HTR-8/SVneo (cell line): ENCODE measurements around the gene CEP131.

Source experiments
- DNase-seq: peaks from one replicate; pipeline ENCODE4 v3.0.0; 2011; ENCODE audit warnings: low spot score, mixed read lengths; ENCODE audit not compliant: insufficient read length
- FAIRE-seq: peaks from 2 replicates; lab custom pipeline; 2011; peaks lifted over from hg19 to GRCh38; lab: Jason Lieb, UNC

Gene CEP131

DNA sequence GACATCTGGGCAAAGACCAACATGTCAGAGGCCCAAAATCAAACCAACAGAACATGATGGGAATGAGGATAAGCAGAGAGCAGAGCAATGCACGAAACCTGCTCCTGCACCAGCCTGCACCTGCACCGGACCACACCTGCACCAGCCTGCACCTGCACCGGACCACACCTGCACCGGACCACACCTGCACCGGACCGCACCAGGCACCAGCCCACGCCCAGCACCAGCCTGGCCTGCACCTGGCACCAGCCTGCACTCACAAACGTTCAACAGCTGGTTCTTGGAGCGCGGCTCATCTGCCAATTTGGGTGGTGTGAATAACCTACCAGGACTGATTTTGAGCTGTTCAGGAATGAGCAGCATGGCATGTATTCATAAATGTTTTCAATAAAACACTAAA, 18.2 kb downstream of the CEP131 start:
- no peak for DNase-seq
- no peak for FAIRE-seq

DNA sequence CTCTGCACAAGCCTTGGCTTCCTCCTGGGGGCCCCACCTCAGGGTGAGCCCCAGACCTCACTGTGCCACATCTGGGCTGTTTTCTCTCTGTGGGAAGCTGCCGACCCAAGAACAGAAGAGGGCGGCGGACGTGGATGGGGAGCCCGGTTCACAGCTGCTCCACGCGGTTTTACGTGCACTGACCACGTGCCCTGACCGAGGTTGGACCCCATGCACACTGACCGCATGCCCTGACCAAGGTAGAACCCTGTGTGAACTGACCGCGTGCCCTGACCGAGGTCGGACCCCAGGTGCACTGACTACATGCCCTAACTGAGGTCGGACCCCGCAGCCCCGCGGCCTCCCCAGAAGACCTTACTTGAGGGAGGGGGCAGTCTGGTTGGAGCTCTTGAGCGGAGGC, 19.6 kb downstream of the CEP131 start:
- DNase-seq (no peak), FAIRE-seq (no peak)

DNA sequence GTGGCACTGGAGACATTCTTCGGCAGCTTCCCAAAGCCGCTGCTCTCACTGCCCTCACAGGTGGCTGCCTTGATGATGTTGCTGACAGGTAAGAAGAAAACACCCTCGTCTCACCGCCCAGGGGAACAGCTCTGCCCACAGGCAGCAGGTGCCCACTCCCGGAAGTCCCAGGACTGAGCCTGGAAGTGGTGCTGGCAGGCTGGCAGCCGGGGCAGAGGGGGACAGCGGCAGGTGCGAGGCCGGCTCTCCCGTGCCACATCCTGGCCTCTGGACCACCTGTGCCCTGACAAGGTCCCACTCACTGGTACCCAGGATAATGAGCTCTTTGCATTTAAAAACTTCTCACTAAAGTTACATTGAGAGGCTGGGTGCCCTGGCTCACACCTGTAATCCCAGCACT, 20.4 kb downstream of the CEP131 start:
- DNase-seq: no peak
- FAIRE-seq: no peak

DNA sequence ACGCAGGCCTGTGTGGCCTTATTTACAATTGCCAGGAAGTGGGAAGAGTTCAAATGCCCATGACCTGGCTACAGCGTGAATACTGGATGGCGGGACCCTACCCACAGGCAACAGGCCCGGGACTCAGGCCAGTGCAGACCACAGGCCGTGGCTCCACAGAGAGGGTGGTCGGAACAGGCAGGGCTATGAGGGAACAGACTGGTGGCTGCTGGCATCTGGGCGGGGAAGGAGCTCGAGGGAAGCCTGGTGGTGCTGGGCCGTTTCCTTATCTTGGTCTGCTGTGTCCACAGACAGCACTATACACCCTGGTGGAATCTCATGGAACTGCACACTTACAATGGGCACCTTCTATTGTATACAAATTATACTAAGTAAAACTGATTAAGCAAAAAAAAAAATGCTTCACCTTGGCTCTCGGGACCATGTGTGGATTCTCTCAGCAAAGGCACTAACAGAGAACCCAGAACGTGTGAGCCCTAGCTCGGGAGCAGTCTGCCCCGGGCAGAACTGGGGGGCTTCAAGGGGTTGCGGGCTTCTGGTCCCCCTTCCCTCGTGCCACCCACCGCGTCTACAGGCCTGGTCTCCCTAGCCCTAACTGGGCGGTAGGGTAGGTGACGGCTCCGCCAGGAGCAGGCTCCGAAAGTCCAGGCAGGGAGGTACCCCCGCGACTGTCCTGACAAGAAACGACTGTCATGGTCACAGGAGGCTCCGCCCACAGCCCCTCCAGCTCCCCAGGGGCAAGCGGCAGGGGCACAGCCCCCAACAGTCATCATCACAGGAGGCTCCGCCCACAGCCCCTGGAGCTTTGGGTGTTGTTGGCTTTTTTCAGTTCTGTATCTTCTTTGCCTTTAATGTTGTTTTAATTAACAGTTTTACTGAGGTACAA, 21.8 kb downstream of the CEP131 start:
- FAIRE-seq (no peak), DNase-seq (peak; percentile 40)

DNA sequence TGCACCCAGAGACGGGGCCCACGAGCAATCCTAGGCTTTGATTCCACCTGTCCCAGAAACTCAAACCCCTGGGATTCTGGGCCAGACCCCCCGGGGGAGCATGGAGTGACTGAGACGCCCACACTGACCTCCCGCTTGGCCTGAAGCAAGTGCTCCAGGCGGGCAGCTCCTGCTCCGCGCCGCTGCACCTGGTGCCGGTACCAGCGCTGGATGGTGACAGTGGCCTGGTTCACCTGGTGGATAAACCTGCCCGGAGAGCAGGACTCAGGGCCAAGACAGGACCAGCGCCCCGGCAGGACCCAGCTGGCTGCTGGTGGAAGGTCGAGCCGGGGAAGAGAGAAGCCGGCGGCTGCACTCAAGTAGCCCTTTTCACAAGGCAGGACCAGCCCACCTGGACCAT, 22.6 kb downstream of the CEP131 start:
- FAIRE-seq: no peak
- no peak for DNase-seq

DNA sequence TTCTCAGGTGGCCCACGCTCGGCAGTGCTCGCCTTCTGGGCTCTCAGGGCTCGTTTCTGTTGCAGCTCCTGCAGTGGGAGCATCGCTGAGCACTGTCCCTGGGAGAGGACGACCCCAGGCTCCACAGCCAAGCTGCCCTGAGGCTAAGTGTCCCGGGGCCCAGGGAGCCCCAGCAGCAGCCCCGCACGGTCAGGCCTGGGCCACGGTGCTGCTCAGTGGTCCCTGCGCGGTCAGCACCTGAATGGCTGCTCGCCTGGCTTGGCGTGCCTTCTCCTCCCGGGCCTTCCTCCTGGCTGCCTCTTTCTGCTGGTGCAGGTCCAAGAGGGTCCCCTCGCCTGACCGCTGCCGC, 23.3 kb downstream of the CEP131 start:
- no peak for DNase-seq
- no peak for FAIRE-seq

DNA sequence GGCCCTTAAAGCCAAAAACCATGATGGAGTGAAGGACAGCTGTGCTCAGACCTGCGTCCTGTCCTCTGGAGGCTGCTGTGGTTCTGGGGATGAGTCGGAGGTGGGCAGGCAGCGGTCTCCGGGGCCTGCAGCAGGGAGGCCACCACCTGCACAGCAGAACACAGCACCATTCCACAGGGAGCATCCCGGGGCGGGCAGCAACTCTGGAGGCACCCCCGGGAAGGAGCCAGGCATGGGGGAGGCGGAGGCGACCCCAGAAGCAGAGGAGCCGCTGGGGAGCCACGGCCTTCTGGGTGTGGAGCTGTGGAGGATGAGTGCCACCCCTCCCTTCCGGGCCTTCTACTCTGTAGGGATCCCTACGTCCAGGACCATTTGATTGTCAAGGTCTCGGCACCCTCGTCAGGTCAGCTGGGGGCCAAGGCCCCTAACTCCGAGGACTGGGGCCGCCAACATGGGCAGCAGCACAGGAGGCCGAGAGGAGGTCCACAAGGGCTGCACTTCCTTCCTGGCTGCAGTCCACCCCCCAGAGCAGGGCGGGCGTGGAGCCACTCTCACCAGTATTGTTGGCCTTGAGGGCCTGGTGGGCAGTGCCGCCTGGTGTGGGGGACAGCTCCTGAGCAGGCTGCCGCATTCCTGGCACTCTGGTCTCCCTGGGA, 23.8 kb downstream of the CEP131 start:
- FAIRE-seq (no peak), DNase-seq (no peak)

DNA sequence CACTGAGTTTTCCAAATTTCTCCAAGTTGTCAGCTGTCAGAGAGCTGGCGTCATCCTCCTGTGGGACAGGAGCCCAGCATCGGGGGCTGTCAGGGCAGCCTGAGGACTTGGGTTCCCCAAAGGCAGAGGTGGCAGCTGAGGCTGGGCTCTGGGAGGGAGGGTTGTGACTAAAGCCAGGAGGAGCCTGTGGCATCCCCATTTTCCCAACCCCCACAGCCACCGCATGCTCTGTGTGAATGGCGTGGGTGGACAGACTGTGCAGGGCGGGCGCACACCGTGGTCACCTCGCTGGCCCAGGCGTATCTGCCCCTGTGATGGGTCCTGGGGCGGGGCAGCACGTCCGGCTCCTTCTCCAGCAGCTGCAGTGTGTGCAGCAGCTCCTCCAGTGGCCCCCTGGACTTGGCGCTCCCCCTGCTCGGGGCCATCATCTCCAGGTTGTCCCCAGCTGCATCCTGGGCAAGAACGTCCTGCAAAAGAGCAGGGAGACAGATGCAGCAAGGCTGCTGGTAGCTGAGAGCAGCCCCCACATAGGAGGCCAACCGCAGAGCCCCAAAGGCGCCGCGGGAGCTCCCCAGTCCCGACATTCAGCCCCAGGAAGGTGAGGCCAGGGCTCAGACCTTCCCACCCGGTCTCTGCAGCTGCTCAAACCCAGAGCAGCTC, 24.8 kb downstream of the CEP131 start:
- no peak for DNase-seq

DNA sequence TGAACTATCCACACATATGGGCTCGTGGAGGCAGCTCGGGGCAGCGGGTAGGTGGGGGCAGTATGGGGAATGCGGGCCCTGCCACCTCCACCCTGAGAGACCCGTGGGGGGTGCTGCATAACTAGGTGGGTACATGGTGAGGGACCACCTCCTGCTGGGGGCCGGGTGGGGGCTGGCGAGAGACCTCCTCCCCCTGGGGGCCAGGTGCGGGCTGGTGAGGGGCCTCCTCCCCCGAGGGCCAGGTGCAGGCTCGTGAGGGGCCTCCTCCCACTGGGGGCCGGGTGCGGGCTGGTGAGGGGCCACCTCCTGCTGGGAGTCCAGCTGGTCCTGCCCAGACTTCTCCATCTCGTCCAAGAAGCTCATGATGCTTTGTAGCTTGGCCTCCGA, 25.4 kb downstream of the CEP131 start:
- DNase-seq (no peak), FAIRE-seq (no peak)

More for the DNA sequence above, 24.8 kb downstream of the CEP131 start:
- FAIRE-seq: no peak

DNA sequence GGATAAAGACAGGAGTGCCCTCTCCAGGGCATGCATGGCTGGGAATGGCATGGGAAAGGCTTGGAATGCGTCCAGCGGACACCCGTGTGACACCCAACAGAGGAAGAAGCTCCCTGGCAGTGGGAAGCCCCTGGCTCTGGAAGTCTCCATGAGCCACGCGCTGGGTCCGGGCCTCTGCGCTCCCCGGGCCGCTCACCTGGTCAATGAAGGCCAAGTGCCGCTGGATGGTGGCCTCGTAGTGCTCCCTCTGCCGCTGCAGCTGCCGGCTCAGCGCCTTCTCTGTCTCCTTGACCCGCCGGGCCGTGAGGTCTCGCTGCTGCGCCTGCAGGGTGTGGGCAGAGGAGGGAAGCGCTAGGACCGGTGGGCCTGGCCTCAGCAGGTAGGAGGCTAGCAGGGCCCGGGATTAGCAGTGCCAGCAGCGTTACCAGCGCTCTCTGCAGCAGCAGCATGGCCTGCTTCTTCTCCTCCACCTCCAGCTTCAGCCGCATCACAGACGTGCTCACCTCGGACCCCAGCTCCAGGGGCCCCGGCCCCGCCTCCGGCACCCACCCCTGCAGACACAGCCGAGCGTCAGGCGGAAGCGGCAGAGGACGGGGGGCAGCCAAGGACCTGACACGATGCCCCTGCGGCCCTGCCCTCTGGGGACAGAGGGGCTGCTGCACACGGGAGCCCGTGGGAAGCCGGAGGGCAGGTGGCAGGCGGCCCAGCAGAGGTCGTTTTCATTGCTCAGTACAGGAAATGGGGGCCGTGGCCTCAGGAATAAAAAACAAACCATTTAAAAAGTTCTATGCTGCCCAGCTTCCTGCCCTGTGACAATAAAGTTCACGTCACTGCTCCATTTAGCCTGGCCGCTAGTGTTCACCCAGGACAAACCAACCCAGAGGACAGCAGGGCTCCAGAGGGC, 26.0 kb downstream of the CEP131 start:
- FAIRE-seq (no peak), DNase-seq (no peak)

DNA sequence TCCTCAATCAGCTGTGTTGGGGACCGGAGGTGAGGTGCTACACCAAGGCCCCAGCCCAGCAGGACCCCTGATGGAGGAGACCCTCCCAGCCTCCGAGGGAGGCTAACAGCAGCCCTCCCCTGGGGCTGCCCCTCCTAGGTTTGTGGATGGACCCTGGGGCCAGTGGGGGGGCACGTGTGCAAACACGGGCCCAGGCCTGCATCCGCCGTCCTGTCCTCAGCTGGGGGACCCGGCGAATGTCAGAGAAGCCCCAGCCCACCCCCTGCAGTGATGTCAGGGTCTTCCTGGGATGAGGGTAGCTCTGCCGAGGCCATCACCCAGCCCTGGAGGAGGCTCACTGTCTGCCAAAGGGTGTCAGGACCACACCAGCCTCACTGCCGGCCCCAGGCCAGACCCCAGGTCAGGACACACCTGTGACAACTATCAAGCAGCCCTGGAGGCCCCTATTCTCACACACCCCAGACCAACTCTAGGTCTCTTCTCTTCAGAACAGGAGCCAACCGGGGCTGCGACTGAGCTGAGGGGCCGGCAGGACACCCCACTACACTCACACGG, 26.7 kb downstream of the CEP131 start:
- DNase-seq: no peak
- no peak for FAIRE-seq

DNA sequence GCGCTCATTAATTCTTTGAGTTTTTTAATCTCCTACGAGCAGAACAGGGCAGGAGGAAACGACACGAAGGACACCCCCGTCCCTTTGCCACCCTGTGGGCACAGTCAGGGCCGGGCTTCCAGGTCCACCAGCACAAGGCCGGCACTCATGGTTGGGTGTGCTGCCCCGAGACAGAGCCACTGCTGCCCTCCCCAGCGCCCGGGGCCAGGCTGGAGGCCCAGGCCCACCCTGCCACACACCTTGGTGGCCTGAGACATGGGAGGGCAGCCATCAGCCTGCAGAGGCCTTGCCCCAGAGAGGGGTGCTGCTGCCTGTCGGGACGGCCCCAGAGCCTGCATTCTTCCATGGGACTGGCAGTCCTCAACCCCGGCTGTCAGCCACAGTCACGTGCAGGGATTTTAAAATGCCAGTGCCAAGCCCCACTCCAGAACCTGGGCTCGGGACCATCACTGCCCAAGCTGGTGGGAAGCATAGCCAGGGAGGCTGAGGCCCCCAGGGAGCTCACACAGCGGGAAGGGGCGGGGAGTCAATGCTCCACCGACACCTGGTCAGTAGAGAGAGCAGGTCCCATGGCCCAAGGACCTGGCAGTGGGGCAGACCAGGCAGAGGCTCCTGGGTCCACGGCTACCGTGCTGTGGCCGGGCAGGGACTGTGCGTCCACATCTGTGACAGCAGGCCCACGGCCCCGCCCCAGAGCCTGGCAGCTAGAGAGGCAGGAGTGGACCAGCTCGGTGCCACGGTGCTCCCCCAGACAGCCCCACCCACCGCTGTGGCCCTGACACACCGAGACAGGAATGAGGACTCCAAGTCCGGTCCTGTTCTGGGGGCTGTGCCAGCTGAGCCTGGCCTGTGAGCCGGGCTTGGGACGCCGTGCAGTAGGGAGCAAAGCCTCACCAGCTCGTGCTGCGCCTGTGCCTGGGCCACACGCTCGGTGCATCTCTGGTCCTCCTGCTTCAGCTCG, 27.5 kb downstream of the CEP131 start:
- DNase-seq (no peak), FAIRE-seq (no peak)

DNA sequence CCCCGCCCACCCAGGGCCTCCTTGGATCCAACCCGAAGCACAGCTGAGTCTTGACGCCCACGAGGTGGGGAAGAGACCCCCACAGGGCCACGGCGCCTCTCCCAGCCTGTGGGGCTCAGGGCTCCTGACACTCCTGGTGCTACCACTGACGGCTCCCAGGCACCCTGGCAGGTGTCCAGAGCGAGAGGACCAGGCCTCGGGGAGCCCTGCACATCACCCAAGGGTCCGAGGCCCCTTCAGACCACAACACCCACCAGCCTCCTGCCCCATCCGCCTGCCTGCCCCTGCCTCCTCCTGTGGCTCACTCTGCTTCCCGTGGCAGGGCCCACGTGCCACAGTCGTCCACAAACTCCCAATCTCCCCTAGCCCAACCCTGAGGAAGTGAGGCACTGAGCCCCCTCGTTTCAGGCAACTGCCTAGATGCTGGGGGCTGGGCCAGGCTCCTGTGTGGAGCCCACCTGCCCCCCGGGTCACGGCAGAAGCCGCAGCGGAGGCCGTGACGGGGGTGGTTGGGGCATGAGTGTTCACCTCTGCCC, 28.5 kb downstream of the CEP131 start:
- DNase-seq (no peak), FAIRE-seq (no peak)

DNA sequence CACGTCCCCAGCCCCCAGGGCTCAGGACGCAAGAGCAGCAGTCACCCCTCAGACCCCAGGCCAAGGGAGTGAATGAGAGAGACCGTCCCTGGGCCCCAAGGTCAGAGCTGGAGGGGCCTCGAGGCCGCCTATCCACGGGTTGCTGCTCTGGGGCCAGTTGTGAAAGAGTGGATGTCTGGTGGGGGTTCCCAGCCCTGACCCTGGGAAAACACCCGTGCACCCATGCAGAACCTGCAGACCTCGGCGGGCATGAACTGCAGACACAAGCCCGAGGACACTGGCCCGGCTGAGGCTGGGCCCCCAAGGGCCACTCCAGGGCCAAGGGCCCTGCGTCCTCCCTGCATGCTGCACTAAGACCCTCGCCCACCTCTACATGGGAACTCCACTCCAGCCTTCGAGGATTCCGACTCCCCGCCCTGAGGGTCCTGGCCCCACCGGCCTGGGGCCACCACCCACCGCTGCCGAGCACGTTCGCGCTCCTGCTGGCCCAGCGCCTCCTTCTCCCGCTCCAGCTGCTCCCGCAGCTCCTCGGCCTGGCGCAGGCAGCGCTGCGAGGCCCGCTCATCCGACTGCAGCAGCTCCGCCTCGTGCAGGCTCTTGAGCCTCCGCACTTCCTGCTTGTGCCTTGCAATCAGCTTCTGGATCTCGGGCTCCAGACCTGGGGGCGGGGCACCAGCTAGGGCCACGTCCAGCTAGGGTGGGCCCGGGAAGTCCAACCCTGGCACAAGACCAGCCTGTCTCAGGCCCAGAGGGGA, 29.1 kb downstream of the CEP131 start:
- FAIRE-seq: no peak
- no peak for DNase-seq

DNA sequence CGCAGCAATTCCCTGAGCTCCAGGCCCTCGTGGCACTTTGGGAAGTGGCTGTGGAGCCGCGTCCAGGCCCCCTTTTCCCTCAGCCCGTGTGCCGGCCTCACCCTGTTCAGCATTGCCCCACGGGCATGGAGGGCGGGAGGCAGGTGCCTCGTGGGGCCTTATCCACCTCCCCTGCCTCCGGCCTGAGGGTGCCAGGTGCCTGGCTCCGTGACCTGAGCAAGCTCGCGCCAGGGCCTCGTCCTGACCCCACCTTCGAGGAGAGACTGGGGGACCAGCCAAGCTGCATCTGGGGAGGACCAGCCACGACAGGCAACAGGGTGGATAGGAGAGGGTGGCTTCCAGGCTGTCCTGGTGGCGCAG, 29.7 kb downstream of the CEP131 start:
- FAIRE-seq (no peak), DNase-seq (no peak)

DNA sequence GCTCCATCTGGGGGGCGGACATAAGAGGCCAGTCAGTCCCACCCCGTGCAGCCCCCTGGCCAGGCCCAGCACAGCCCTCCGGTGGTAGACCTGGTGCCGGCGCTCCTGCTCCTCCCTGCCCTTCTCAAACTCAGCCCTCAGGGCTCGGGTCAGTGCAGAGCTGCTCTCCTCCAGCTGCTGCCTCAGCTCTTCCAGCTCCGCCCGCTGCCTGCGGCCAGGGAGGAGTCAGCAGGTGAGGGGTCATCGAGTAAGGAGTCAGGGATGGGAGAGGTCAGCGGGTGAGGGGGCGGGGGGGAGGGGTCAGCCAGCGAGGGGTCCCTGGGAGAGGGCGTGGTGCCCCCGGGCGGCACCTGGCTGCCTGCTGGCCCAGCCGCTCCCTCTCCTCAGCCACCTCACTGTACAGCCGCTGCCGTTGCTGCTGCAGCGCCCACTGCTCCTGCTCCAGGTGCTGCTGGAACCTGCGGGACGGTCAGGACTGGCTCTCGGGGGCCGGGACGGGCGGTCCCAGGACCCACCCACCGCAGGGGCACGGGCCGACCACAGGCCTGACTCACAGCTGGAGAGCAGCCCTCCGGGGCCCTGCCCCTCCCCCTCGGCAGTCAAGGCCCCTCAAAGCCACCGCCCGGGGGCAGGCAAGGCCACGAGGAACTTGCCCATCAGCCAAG, 30.2 kb downstream of the CEP131 start:
- no peak for FAIRE-seq
- no peak for DNase-seq

DNA sequence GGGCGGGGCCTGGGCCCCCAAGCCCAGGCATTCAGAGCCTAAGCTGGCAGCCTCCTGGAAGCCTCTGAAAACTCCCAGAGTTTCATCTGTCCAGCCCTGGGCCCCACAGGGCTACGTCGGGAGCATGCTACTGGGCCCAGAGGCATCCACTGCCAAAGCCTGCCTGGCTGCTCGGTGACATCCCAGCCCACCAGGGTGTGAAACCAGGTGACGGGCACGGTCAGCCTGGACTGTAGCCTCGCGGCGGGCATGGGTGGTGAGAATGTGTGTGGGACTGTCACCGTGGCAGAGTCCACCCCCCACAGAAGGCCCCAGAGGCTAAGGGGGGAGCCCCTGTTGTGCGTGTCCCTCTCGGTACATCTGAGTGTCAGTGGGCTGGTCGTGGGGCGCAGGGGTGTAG, 31.1 kb downstream of the CEP131 start:
- no peak for FAIRE-seq
- no peak for DNase-seq

DNA sequence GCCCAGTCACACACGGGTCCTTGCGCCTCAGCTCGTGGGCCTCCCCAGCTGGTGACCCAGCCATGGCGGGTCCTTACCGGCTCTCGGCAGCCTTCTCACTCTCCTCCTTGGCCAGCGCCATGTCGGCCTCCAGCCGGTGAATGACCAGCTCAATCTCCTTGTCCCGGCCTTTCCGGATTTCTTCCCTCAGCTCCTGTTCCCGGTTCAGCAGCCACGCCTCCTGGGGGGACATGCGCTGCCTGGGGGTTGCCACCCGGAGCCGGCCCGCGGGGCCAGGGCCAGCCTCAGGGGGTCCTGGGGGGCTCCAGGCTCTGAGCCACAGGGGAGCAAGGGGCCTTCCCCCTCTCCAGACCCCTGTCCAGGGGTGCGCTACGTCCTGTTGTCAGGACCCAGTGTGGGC, 31.6 kb downstream of the CEP131 start:
- no peak for FAIRE-seq
- DNase-seq: no peak
